Adrenal gland (tissue), 12 donors: ENCODE data around the gene SPECC1L. TPM values are rescaled to one million over a fixed set of nuclear protein-coding genes. Genes with fewer than 3 reads are reported as not detected.
"Not testable (repeated sequence)": the region's sequence is repeated elsewhere in the genome, so short reads cannot be mapped to it uniquely, and the experiment has no call there.

Experiments used
- DNase-seq, 7 donors: peaks; one replicate each; pipeline ENCODE4 v3.0.0-alpha.2; 2019 to 2020
- H3K27ac ChIP-seq, 5 donors: fragments of 200-600 bp; sonication (generic) in 4 of 5; 1 replicate in 3 of 5; 2 replicates in 2 of 5; pipeline versions ENCODE4 v1.5.1 to v1.8.0; 2016 to 2020; ENCODE audit warnings: mild to moderate bottlenecking in 1 of 5
- H3K27me3 ChIP-seq: fragments of 200-600 bp; 2 replicates; pipeline ENCODE4 v1.8.0; 2021
- H3K36me3 ChIP-seq, 2 donors: fragments of 200-600 bp; replicated peaks in 1 of 2; 1 replicate in 1 of 2; 2 replicates in 1 of 2; pipeline versions ENCODE4 v1.5.1 to v1.8.0; 2018 to 2022
- H3K4me1 ChIP-seq, 2 donors: fragments of 200-600 bp; replicated peaks in 1 of 2; 1 replicate in 1 of 2; 2 replicates in 1 of 2; pipeline versions ENCODE4 v1.5.1 to v1.8.0; 2018 to 2021
- H3K4me3 ChIP-seq, 4 donors: fragments of 200-600 bp; sonication (generic) in 3 of 4; one replicate each; pipeline ENCODE4 v1.5.1; 2016 to 2018
- H3K9me3 ChIP-seq, 3 donors: fragments of 200-600 bp; sonication (generic) in 1 of 3; replicated peaks in 1 of 3; 1 replicate in 2 of 3; 2 replicates in 1 of 3; pipeline versions ENCODE4 v1.5.1 to v1.8.0; 2016 to 2021
- CTCF ChIP-seq, 6 experiments: fragments of 450-650 bp in 4 of 6; fragments of 200-600 bp in 2 of 6; sonication (generic) in 1 of 6; IDR thresholded peaks; 1 replicate in 5 of 6; 2 replicates in 1 of 6; pipeline versions ENCODE4 v1.5.1 to v1.8.0; 2016 to 2021; ENCODE audit warnings: antibody characterized with exemption in 6 of 6, mild to moderate bottlenecking in 2 of 6, moderate library complexity in 1 of 6
- POLR2A ChIP-seq, 2 donors: fragments of 450-650 bp; IDR thresholded peaks; one replicate each; pipeline ENCODE4 v1.6.1; 2017; ENCODE audit warnings: antibody characterized with exemption in 2 of 2, mild to moderate bottlenecking in 2 of 2, moderate library complexity in 1 of 2
- WGBS, 4 donors: extraction: QIAGEN DNeasy Blood & Tissue Kit in 2 of 4; methylation state at CpG; one replicate each; pipeline versions ENCODE4 v1.1.5 to v1.1.7; 2013 to 2017; 5-methylcytosine and 5-hydroxymethylcytosine counted together
- intact Hi-C, 2 donors: fragments of 100-400 bp; cut with DNase I; formaldehyde crosslinking; loops; one replicate each; pipeline versions ENCODE4 v1.14.1 to v1.15.0; 2022 to 2023
- polyA plus RNA-seq, 3 donors: library from polyadenylated mRNA; stranded (reverse); fragments of 200-250 nt in 2 of 3; fragments of 350-450 nt in 1 of 3; fragmentation: Illumina TruSeq in 1 of 3; extraction: RNeasy Lipid Tissue Mini Kit (QIAGEN cat#74804) in 1 of 3; gene quantifications; one replicate each; pipeline ENCODE4 v1.2.3, GENCODE V29; 2013 to 2014
- total RNA-seq, 9 donors: library from RNA; depleted of rRNA in 4 of 9; stranded (reverse); fragments of >200 nt in 4 of 9; fragments of 120-200 nt in 1 of 9; fragmentation: NEBNext Ultra II Directional in 1 of 9; extraction: Animal tissue kit (Norgen Biotek cat#: 25700) in 1 of 9; gene quantifications; one replicate each; pipeline versions ENCODE4 v1.1.0 to v1.2.4, GENCODE V29; 2013 to 2023
- donor health status: healthy with polysubstance abuse.
- donor health status: Bipolar disorder and iron deficiency.
- donor health status: DM: yes; HTN: yes; CAD: no.
- donor health status: DM: no; HTN: no; CAD: no.
- donor health status: DM: no; HTN: no; CAD: no.
- donor health status: DM: yes; HTN: yes; CAD: no.

SPECC1L gene
- total and polyA plus RNA-seq, 12 donors = 7.2 to 121 (median 43.5) TPM

GRCh38 chr22:24284747-24285203, 14.1 kb downstream of the SPECC1L start:
- DNase-seq = no peak
- 55 to 61% (median 60%) methylated on average over 2 of the region's 2 CpGs for WGBS, 4 donors
- Histone ChIP-seq H3K9me3 (no peaks in the 10 kb centered on the region), H3K27me3 (no peaks in the 10 kb centered on the region), H3K27ac (no peak overlapping the region), H3K4me3 (no peak overlapping the region), H3K36me3 (no peaks in the 10 kb centered on the region), H3K4me1 (peaks cover 29 to 41% of the 10 kb centered on the region in 2 donors)
- TF ChIP-seq CTCF (IDR thresholded peaks at IDR 0.05) (no peak), POLR2A (IDR thresholded peaks at IDR 0.05) (no peak)
- intact Hi-C loops = no loop called here

GRCh38 chr22:24285245-24285644, 14.6 kb downstream of the SPECC1L start:
- TF ChIP-seq POLR2A (IDR thresholded peaks at IDR 0.05) (no peak), CTCF (IDR thresholded peaks at IDR 0.05) (no peak)
- peaks cover 34 to 46% of the 10 kb centered on the region in 2 donors for H3K4me1 ChIP-seq
- no peaks in the 10 kb centered on the region for H3K36me3 ChIP-seq
- H3K27ac ChIP-seq = no peak overlapping the region
- H3K4me3 ChIP-seq = no peak overlapping the region
- H3K9me3 ChIP-seq = no peaks in the 10 kb centered on the region
- DNase-seq = no peak
- H3K27me3 ChIP-seq = no peaks in the 10 kb centered on the region
- 74 to 82% (median 78%) methylated on average over 4 of the region's 4 CpGs for WGBS, 4 donors
- intact Hi-C loops = no loop called here

DNA sequence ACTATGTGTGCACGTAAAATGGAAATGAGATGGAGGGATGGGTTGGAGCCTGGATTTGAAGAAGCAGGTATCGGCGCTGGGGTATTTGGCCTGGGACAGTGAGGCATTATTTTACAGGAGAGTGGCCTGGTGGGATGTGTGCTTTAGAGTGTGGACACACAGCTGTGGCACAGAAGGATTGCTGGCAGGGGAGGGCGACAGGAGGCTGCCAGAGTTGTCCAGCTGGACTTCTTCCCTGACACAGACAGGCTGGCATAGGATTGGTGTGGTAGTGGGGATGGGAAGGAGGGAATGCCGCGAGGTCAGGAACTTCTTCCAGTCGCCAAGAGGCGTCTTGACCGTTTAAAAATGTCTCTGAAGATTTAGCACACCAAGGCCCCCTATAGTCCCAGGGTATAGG, 16.6 kb downstream of the SPECC1L start:
- H3K4me3 ChIP-seq, intact Hi-C loops, H3K27me3 ChIP-seq, DNase-seq, H3K36me3 ChIP-seq, H3K9me3 ChIP-seq: not testable (repeated sequence)
- WGBS, 4 donors = 84 to 90% (median 86%) methylated on average over 4 to 8 of the region's 9 CpGs
- Histone ChIP-seq H3K27ac (peak overlapping the region in 1 of 5 donors; percentile 40), H3K4me1 (peaks cover 50 to 59% of the 10 kb centered on the region in 2 donors)

DNA sequence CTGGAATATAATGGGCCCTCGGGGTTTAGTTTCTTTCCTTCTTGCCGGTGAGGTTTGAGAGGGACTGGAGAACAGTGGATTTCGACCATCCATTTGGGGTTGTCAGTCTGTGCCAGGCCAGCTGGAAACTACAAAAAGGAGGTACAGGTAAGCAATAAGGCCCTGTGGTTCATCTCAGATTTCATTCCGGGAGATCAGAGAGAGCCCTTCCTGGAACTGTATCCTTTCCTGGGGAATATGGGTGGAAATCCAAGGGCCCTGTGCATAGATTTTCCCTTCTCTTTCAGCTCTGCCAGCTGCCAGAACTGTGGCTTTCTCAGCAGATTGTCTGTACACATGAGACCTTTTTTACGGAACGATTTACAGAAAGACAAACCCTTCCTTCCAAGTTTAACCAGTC, 17.2 kb downstream of the SPECC1L start:
- H3K9me3 ChIP-seq, H3K27me3 ChIP-seq, H3K4me3 ChIP-seq, H3K36me3 ChIP-seq, DNase-seq, intact Hi-C loops: not testable (repeated sequence)
- Histone ChIP-seq H3K27ac (peak overlapping the region in 2 of 5 donors; percentile 40 to 70), H3K4me1 (peaks cover 50 to 60% of the 10 kb centered on the region in 2 donors)
- 79 to 98% (median 84%) methylated on average over 3 to 6 of the region's 6 CpGs for WGBS, 4 donors

- WGBS, 4 donors = 9 to 19% (median 15%) methylated on average over 4 of the region's 4 CpGs
- intact Hi-C loops = no loop called here
Measured at GRCh38 chr22:24289114-24289513, 18.5 kb downstream of the SPECC1L start.

More at GRCh38 chr22:24289114-24289513, 18.5 kb downstream of the SPECC1L start:
- H3K36me3 ChIP-seq = no peaks in the 10 kb centered on the region
- no peak for DNase-seq
- no peak overlapping the region for H3K4me3 ChIP-seq
- TF ChIP-seq POLR2A (IDR thresholded peaks at IDR 0.05) (peak in 1 of 2 donors; percentile 36), CTCF (IDR thresholded peaks at IDR 0.05) (no peak)
- H3K27me3 ChIP-seq = no peaks in the 10 kb centered on the region
- peak overlapping the region in 4 of 5 donors; percentile 67 to 77 (median 68) for H3K27ac ChIP-seq
- peaks cover 50 to 65% of the 10 kb centered on the region in 2 donors for H3K4me1 ChIP-seq
- H3K9me3 ChIP-seq = no peaks in the 10 kb centered on the region
